Liver (tissue), 3 donors: Measurements from ENCODE around the gene PLXNA2.

Experiments used
- EGR1 ChIP-seq, 2 donors: IDR thresholded peaks; 2 replicates each; pipeline ENCODE4 v1.6.1; 2016 to 2018; ENCODE audit warnings: antibody characterized with exemption in 2 of 2, low read depth in 2 of 2
- GABPA ChIP-seq, 2 donors: IDR thresholded peaks in 1 of 2; conservative IDR thresholded peaks in 1 of 2; 2 replicates each; pipeline ENCODE4 v1.6.1; 2016; ENCODE audit warnings: antibody characterized with exemption in 2 of 2, mild to moderate bottlenecking in 1 of 2, moderate library complexity in 1 of 2
- JUND ChIP-seq, 2 donors: IDR thresholded peaks; 2 replicates each; pipeline ENCODE4 v1.6.1; 2016; ENCODE audit warnings: antibody characterized with exemption in 2 of 2
- NR2F2 ChIP-seq: IDR thresholded peaks from 2 replicates; pipeline ENCODE4 v1.6.1; 2016; ENCODE audit warnings: antibody characterized with exemption
- RAD21 ChIP-seq, 2 donors: IDR thresholded peaks; 2 replicates each; pipeline ENCODE4 v1.6.1; 2016; ENCODE audit warnings: antibody characterized with exemption in 2 of 2, mild to moderate bottlenecking in 2 of 2
- REST ChIP-seq: IDR thresholded peaks from 2 replicates; pipeline ENCODE4 v1.6.1; 2016; ENCODE audit warnings: antibody characterized with exemption, mild to moderate bottlenecking
- SP1 ChIP-seq: IDR thresholded peaks from 2 replicates; pipeline ENCODE4 v1.6.1; 2018; ENCODE audit warnings: antibody characterized with exemption, mild to moderate bottlenecking
- TAF1 ChIP-seq: conservative IDR thresholded peaks from 2 replicates; pipeline ENCODE4 v1.6.1; 2016; ENCODE audit warnings: antibody characterized with exemption, mild to moderate bottlenecking
- YY1 ChIP-seq: IDR thresholded peaks from 2 replicates; pipeline ENCODE4 v1.6.1; 2016; ENCODE audit warnings: antibody characterized with exemption, mild to moderate bottlenecking
- ZBTB33 ChIP-seq: IDR thresholded peaks from 2 replicates; pipeline ENCODE4 v1.6.1; 2016; ENCODE audit warnings: antibody characterized with exemption
- TF ChIP-seq, protein P1 (sequence below): fragments of 150-350 bp; IDR thresholded peaks from 2 replicates; pipeline ENCODE4 v1.5.1; 2017; ENCODE audit warnings: improper control_type of control experiment, low read depth, low read length; ENCODE audit not compliant: missing input control
- TF ChIP-seq, protein P2 (sequence below): IDR thresholded peaks from 2 replicates; pipeline ENCODE4 v1.6.1; 2016; ENCODE audit warnings: antibody characterized with exemption
- TF ChIP-seq, protein P3 (sequence below): IDR thresholded peaks from 2 replicates; pipeline ENCODE4 v1.6.1; 2016; ENCODE audit warnings: antibody characterized with exemption
- donor health status: healthy.
- donor health status: healthy.

- TF ChIP-seq TAF1 = no peak
- TF ChIP-seq, protein P1, sequence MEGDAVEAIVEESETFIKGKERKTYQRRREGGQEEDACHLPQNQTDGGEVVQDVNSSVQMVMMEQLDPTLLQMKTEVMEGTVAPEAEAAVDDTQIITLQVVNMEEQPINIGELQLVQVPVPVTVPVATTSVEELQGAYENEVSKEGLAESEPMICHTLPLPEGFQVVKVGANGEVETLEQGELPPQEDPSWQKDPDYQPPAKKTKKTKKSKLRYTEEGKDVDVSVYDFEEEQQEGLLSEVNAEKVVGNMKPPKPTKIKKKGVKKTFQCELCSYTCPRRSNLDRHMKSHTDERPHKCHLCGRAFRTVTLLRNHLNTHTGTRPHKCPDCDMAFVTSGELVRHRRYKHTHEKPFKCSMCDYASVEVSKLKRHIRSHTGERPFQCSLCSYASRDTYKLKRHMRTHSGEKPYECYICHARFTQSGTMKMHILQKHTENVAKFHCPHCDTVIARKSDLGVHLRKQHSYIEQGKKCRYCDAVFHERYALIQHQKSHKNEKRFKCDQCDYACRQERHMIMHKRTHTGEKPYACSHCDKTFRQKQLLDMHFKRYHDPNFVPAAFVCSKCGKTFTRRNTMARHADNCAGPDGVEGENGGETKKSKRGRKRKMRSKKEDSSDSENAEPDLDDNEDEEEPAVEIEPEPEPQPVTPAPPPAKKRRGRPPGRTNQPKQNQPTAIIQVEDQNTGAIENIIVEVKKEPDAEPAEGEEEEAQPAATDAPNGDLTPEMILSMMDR = no peak
- TF ChIP-seq SP1 = no peak
- TF ChIP-seq EGR1 (IDR thresholded peaks at IDR 0.05; ENCODE audit: low read depth in 2 of 2) = no peak
- TF ChIP-seq RAD21 (IDR thresholded peaks at IDR 0.05) = no peak
- no peak for TF ChIP-seq JUND (IDR thresholded peaks at IDR 0.05)
- no peak for TF ChIP-seq REST
- no peak for TF ChIP-seq NR2F2
- TF ChIP-seq, protein P2, sequence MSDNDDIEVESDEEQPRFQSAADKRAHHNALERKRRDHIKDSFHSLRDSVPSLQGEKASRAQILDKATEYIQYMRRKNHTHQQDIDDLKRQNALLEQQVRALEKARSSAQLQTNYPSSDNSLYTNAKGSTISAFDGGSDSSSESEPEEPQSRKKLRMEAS = no peak
- no peak for TF ChIP-seq GABPA (IDR thresholded peaks at IDR 0.05 in 1 of 2, conservative IDR thresholded peaks at IDR 0.05 in 1 of 2)
- no peak for TF ChIP-seq ZBTB33
- TF ChIP-seq YY1 = no peak
- TF ChIP-seq, protein P3, sequence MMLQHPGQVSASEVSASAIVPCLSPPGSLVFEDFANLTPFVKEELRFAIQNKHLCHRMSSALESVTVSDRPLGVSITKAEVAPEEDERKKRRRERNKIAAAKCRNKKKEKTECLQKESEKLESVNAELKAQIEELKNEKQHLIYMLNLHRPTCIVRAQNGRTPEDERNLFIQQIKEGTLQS = no peak
Observed at GRCh38 chr1:208146650-208147049, 97.5 kb downstream of the PLXNA2 start.
